ENCODE measurements around the gene PROSER2.

PROSER2 gene

GRCh38 chr10:11909618-11910017, 86.5 kb downstream of the PROSER2 start:
- no peak for DNase-seq (ENCODE audit: low read depth)

GRCh38 chr10:11910102-11910501, 86.9 kb downstream of the PROSER2 start:
- DNase-seq (ENCODE audit: low read depth): no peak

- DNase-seq (ENCODE audit: low read depth): no peak
Observed at GRCh38 chr10:11913079-11913641, 90.0 kb downstream of the PROSER2 start.

- DNase-seq (ENCODE audit: low read depth): no peak
Observed at GRCh38 chr10:11918384-11918783, 95.2 kb downstream of the PROSER2 start.

- no peak for DNase-seq (ENCODE audit: low read depth)
Observed at GRCh38 chr10:11919271-11919670, 96.1 kb downstream of the PROSER2 start.
